Activated naive CD8-positive, alpha-beta T cell (primary cell): ENCODE data around the gene GTF2IRD2.
"Not testable (repeated sequence)": the region's sequence is repeated elsewhere in the genome, so short reads cannot be mapped to it uniquely, and the experiment has no call there.

Experiments
- H3K27ac Mint-ChIP-seq: one replicate; pipeline ENCODE4 v1.8.0; 2021; ENCODE audit warnings: mixed read lengths
- H3K27me3 Mint-ChIP-seq: one replicate; pipeline ENCODE4 v1.8.0; 2021; ENCODE audit warnings: mixed read lengths
- H3K36me3 Mint-ChIP-seq: one replicate; pipeline ENCODE4 v1.8.0; 2021; ENCODE audit warnings: mixed read lengths
- H3K4me1 Mint-ChIP-seq: one replicate; pipeline ENCODE4 v1.8.0; 2021; ENCODE audit warnings: low read depth, mixed read lengths
- H3K4me3 Mint-ChIP-seq: one replicate; pipeline ENCODE4 v1.8.0; 2021; ENCODE audit warnings: mild to moderate bottlenecking, mixed read lengths
- H3K9me3 Mint-ChIP-seq: one replicate; pipeline ENCODE4 v1.8.0; 2021; ENCODE audit warnings: low read depth, mixed read lengths

The GTF2IRD2 gene

GRCh38 chr7:74765205-74765918 lies 86.0 kb downstream of the GTF2IRD2 start:
- H3K36me3 Mint-ChIP-seq, H3K9me3 Mint-ChIP-seq, H3K4me3 Mint-ChIP-seq, H3K27me3 Mint-ChIP-seq, H3K27ac Mint-ChIP-seq, H3K4me1 Mint-ChIP-seq: not testable (repeated sequence)

GRCh38 chr7:74758982-74759381 lies 92.4 kb downstream of the GTF2IRD2 start:
- not testable (repeated sequence) for H3K9me3 Mint-ChIP-seq, H3K36me3 Mint-ChIP-seq, H3K27ac Mint-ChIP-seq, H3K27me3 Mint-ChIP-seq, H3K4me1 Mint-ChIP-seq, H3K4me3 Mint-ChIP-seq

- not testable (repeated sequence) for H3K4me1 Mint-ChIP-seq, H3K9me3 Mint-ChIP-seq, H3K36me3 Mint-ChIP-seq, H3K27me3 Mint-ChIP-seq, H3K4me3 Mint-ChIP-seq, H3K27ac Mint-ChIP-seq
Observed at GRCh38 chr7:74758268-74758667, 93.1 kb downstream of the GTF2IRD2 start.

- H3K27ac Mint-ChIP-seq, H3K9me3 Mint-ChIP-seq, H3K27me3 Mint-ChIP-seq, H3K4me1 Mint-ChIP-seq, H3K4me3 Mint-ChIP-seq, H3K36me3 Mint-ChIP-seq: not testable (repeated sequence)
Observed at GRCh38 chr7:74756673-74757072, 94.7 kb downstream of the GTF2IRD2 start.

- H3K9me3 Mint-ChIP-seq, H3K27ac Mint-ChIP-seq, H3K27me3 Mint-ChIP-seq, H3K4me3 Mint-ChIP-seq, H3K4me1 Mint-ChIP-seq, H3K36me3 Mint-ChIP-seq: not testable (repeated sequence)
Observed at GRCh38 chr7:74753921-74754482, 97.4 kb downstream of the GTF2IRD2 start.
